Measurements from ENCODE around the gene NIFK.

The NIFK gene

DNA sequence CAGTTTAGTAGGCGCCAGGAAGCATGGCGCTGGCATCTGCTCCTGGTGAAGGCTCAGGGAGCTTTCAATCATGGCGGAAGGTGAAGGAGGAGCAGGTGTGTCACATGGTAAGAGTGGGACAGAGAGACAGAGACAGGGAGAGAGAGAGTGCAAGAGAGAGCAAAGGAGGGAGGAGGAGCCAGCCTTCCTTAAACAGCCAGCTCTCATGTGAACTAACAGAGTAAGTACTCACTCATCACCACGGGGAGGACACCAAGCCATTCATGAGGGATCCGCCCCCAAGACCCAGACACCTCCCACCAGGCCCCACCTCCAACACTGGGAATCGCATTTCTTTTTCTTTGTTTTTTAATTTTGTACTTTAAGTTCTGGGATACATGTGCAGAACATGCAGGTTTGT, 46.6 kb downstream of the NIFK start:
- H3K36me3 ChIP-seq (ENCODE audit: control insufficient read depth in 1 of 2, insufficient read depth in 2 of 2, low read length in 2 of 2): no peaks in the 10 kb centered on the region
- no peaks in the 10 kb centered on the region for H3K27me3 ChIP-seq (ENCODE audit: low read depth, low read length)
- no peak overlapping the region for H3K27ac ChIP-seq (ENCODE audit: low read length)
- no peaks in the 10 kb centered on the region for H3K9me3 ChIP-seq (ENCODE audit: control insufficient read depth in 1 of 2, low read length in 2 of 2)
- H3K4me1 ChIP-seq (ENCODE audit: control insufficient read depth in 1 of 2, insufficient read depth in 2 of 2, low read length in 2 of 2): peaks cover 5 to 6% of the 10 kb centered on the region in 2 donors
- H3K4me3 ChIP-seq (ENCODE audit: low read depth in 1 of 2, low read length in 2 of 2): no peak overlapping the region

DNA sequence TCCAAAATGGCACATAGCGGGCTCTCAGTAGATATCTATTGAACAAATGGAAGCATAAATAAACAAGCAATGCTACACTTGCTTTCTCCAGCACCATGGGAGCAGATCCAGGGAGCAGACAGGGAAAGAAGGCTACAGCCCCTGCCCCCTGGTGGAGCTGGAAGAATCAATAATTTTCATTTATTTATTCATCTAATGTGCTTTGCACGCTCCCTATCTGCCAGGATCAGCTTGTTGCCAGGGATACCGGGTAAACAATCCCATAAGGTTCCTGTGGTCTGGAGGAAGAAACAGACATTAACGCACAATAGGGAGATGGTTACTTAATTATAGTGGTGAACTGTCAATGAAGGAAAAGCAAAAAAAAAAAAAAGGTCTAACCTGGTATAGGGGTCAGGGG, 47.3 kb downstream of the NIFK start:
- peaks cover 5 to 6% of the 10 kb centered on the region in 2 donors for H3K4me1 ChIP-seq (ENCODE audit: control insufficient read depth in 1 of 2, insufficient read depth in 2 of 2, low read length in 2 of 2)
- H3K9me3 ChIP-seq (ENCODE audit: control insufficient read depth in 1 of 2, low read length in 2 of 2): no peaks in the 10 kb centered on the region
- no peaks in the 10 kb centered on the region for H3K27me3 ChIP-seq (ENCODE audit: low read depth, low read length)
- H3K27ac ChIP-seq (ENCODE audit: low read length): no peak overlapping the region
- no peak overlapping the region for H3K4me3 ChIP-seq (ENCODE audit: low read depth in 1 of 2, low read length in 2 of 2)
- no peaks in the 10 kb centered on the region for H3K36me3 ChIP-seq (ENCODE audit: control insufficient read depth in 1 of 2, insufficient read depth in 2 of 2, low read length in 2 of 2)

DNA sequence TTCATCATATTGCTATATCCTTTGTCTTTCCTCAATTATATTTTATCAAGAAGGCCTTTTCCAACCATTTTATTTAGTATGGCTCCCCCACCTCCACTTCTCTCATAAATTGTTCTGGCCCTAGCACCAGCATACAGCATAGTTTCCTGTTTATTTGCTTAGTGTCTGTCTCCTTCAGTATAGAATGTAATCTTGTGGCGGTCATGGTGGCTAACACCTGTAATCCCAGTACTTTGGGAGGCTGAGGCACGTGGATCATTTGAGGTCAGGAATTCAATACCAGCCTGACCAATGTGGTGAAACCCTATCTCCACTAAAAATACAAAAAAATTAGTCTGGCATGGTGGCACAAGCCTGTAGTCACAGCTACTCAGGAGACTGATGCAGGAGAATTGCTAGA, 47.9 kb downstream of the NIFK start:
- H3K4me3 ChIP-seq (ENCODE audit: low read depth in 1 of 2, low read length in 2 of 2): no peak overlapping the region
- no peaks in the 10 kb centered on the region for H3K36me3 ChIP-seq (ENCODE audit: control insufficient read depth in 1 of 2, insufficient read depth in 2 of 2, low read length in 2 of 2)
- peaks cover 5 to 6% of the 10 kb centered on the region in 2 donors for H3K4me1 ChIP-seq (ENCODE audit: control insufficient read depth in 1 of 2, insufficient read depth in 2 of 2, low read length in 2 of 2)
- H3K9me3 ChIP-seq (ENCODE audit: control insufficient read depth in 1 of 2, low read length in 2 of 2): peaks cover 0 to 1% of the 10 kb centered on the region in 2 donors
- no peaks in the 10 kb centered on the region for H3K27me3 ChIP-seq (ENCODE audit: low read depth, low read length)
- H3K27ac ChIP-seq (ENCODE audit: low read length): no peak overlapping the region

DNA sequence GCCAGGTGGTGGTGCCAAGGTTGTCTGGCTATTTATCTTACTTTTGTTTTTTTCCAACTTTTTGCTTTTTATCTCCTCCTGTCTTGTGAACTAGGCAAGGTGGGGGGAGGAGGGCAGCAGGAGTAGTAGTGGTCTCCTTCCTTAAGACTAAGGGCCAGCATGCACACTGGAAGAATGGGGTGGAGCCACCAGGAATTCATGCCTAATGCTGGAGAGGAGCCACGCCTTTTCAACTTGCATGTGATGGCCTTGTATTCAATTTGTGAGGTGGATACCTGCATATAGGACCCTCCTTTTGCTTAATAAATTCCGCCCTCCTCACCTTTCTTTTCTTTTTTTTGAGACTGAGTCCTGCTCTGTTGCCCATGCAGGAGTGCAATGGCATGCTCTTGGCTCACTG, 49.8 kb downstream of the NIFK start:
- no peak overlapping the region for H3K27ac ChIP-seq (ENCODE audit: low read length)
- H3K4me3 ChIP-seq (ENCODE audit: low read depth in 1 of 2, low read length in 2 of 2): no peak overlapping the region
- H3K36me3 ChIP-seq (ENCODE audit: control insufficient read depth in 1 of 2, insufficient read depth in 2 of 2, low read length in 2 of 2): no peaks in the 10 kb centered on the region
- peaks cover 5 to 6% of the 10 kb centered on the region in 2 donors for H3K4me1 ChIP-seq (ENCODE audit: control insufficient read depth in 1 of 2, insufficient read depth in 2 of 2, low read length in 2 of 2)
- no peaks in the 10 kb centered on the region for H3K27me3 ChIP-seq (ENCODE audit: low read depth, low read length)
- peaks cover 6 to 19% of the 10 kb centered on the region in 2 donors for H3K9me3 ChIP-seq (ENCODE audit: control insufficient read depth in 1 of 2, low read length in 2 of 2)

DNA sequence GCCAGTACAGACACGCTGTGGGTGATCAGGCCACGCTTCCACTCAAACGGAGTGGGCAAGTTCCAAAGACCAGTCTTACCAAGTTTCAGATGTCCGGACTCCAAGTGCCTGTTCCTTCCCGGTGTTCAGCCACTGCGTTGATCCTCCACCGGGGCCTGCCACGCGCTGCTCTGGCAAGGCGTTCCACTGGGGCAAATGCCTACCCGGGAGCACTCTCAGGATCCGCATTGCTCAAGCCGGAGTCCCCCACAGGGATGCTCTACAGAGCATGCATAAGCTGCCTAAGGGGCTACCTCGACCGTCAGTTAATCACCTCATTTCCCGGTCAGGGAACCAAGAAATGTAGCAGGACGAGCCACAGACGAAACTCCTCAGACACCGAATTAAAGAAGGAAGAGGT, 50.5 kb downstream of the NIFK start:
- no peak overlapping the region for H3K27ac ChIP-seq (ENCODE audit: low read length)
- H3K4me1 ChIP-seq (ENCODE audit: control insufficient read depth in 1 of 2, insufficient read depth in 2 of 2, low read length in 2 of 2): peaks cover 5 to 6% of the 10 kb centered on the region in 2 donors
- peaks cover 6 to 22% of the 10 kb centered on the region in 2 donors for H3K9me3 ChIP-seq (ENCODE audit: control insufficient read depth in 1 of 2, low read length in 2 of 2)
- no peaks in the 10 kb centered on the region for H3K36me3 ChIP-seq (ENCODE audit: control insufficient read depth in 1 of 2, insufficient read depth in 2 of 2, low read length in 2 of 2)
- no peaks in the 10 kb centered on the region for H3K27me3 ChIP-seq (ENCODE audit: low read depth, low read length)
- H3K4me3 ChIP-seq (ENCODE audit: low read depth in 1 of 2, low read length in 2 of 2): no peak overlapping the region

DNA sequence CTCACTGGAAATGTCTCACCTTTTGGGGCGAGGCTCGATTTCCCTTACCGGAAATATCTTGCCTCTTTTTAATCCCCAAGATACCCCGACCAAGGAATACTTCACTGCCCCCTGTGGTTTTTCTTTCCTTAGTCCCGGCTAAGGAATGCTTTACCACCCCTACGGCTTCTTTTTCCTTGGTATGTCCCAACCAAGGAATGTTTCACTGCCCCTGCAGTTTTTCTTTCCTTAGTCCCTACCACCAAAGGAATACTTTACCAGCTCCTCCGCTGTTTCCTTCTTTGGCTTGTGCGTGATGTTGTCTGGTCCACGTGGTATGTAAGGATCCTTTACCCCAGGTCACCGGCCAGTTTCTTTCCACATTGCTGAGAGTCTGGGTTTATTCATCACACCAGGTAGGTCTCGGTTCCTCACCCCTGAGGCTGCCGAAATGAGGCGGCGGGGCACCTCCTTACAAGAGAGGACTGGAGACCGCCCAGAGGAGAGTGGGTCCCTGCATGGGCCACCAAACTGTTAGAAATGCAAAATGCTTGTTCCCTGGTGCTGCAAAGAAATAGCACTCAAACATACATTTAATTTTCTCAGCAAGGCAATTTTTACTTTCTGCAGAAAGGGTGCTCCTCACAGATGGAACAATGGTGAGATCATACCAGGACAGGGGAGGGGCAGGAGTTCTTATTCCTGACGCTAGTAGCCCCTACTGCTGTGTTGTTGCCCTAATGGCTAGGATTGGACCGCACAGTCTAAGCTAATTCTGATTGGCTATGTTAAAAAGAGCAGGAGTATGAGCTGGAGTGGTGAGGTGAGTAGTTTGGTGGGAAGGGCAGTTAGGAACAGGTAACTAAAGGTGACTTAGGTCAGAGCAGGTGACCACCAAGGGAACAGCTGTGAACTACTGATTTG, 54.0 kb downstream of the NIFK start:
- Histone ChIP-seq H3K9me3 (ENCODE audit: control insufficient read depth in 1 of 2, low read length in 2 of 2) (peaks cover 6 to 32% of the 10 kb centered on the region in 2 donors), H3K36me3 (ENCODE audit: control insufficient read depth in 1 of 2, insufficient read depth in 2 of 2, low read length in 2 of 2) (no peaks in the 10 kb centered on the region), H3K4me1 (ENCODE audit: control insufficient read depth in 1 of 2, insufficient read depth in 2 of 2, low read length in 2 of 2) (no peaks in the 10 kb centered on the region), H3K27ac (ENCODE audit: low read length) (no peak overlapping the region), H3K4me3 (ENCODE audit: low read depth in 1 of 2, low read length in 2 of 2) (peak overlapping the region in 1 of 2 donors; percentile 41), H3K27me3 (ENCODE audit: low read depth, low read length) (no peaks in the 10 kb centered on the region)

DNA sequence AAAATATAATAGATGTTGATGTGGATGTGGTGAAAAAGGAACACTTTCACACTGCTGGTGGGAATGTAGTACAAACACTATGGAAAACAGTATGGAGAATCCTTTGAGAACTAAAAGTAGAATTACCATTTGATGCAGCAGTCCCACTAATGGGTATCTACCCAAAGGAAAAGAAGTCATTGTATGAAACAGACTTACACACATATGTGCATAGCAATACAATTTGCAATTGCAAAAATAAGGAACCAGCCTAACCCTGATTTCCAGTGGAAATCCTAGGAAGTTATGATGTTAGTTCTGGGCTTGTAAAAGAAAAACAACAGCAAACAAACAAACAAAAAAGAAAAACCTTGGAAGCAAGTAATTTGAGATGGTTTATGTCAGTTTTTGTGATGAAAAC, 58.8 kb downstream of the NIFK start:
- no peaks in the 10 kb centered on the region for H3K27me3 ChIP-seq (ENCODE audit: low read depth, low read length)
- no peaks in the 10 kb centered on the region for H3K4me1 ChIP-seq (ENCODE audit: control insufficient read depth in 1 of 2, insufficient read depth in 2 of 2, low read length in 2 of 2)
- H3K9me3 ChIP-seq (ENCODE audit: control insufficient read depth in 1 of 2, low read length in 2 of 2): peaks cover 6 to 27% of the 10 kb centered on the region in 2 donors
- no peak overlapping the region for H3K27ac ChIP-seq (ENCODE audit: low read length)
- H3K4me3 ChIP-seq (ENCODE audit: low read depth in 1 of 2, low read length in 2 of 2): no peak overlapping the region
- H3K36me3 ChIP-seq (ENCODE audit: control insufficient read depth in 1 of 2, insufficient read depth in 2 of 2, low read length in 2 of 2): no peaks in the 10 kb centered on the region

All from muscle layer of duodenum (tissue), 2 donors.